ENCODE results near the gene GALNT3. TPM values are rescaled to one million over a fixed set of nuclear protein-coding genes. Genes with fewer than 3 reads are reported as not detected.

The GALNT3 gene
- total RNA-seq, 1 experiment from 2014 or later = 33.1 TPM

GRCh38 chr2:165699946-165700345 lies 94.1 kb downstream of the GALNT3 start:
- Histone ChIP-seq H3K27ac (no peak overlapping the region), H4K20me1 (ENCODE audit: insufficient read depth) (no peaks in the 10 kb centered on the region), H3K4me3 (no peak overlapping the region), H3K27me3 (ENCODE audit: insufficient read depth, low read depth) (no peaks in the 10 kb centered on the region), H3K79me2 (ENCODE audit: low read depth) (no peaks in the 10 kb centered on the region), H3K9me2 (ENCODE audit: insufficient read depth) (no peaks in the 10 kb centered on the region), H3K9me3 (ENCODE audit: insufficient read depth, low read depth) (no peaks in the 10 kb centered on the region), H3K36me3 (ENCODE audit: low read depth) (no peaks in the 10 kb centered on the region), H3K4me2 (no peak overlapping the region), H3F3A (ENCODE audit: insufficient read depth, low read depth) (no peaks in the 10 kb centered on the region), H2AFZ (no peak overlapping the region), H3K4me1 (replicated peaks; ENCODE audit: insufficient read depth) (no peaks in the 10 kb centered on the region)
- ChIA-PET CTCF (no interaction called here), POLR2A (ENCODE audit: unreplicated experiment) (no interaction called here)
- intact Hi-C loops (cut with micrococcal nuclease; ENCODE audit: unreplicated experiment) = loop anchor here (2.0 kb wide), 1 partner anchor 461 kb away; the partner anchor contains the start of gene SCN2A
- no peak for TF ChIP-seq CTCF (conservative IDR thresholded peaks at IDR 0.05)
- no peak for TF ChIP-seq EZH2 (IDR thresholded peaks at IDR 0.05; ENCODE audit: low read depth)
- DNase-seq = no peak
- no TSS peak for BruUV-seq (replicated peaks)

GRCh38 chr2:165698444-165698884 lies 95.6 kb downstream of the GALNT3 start:
- no TSS peak for BruUV-seq (replicated peaks)
- intact Hi-C loops (cut with micrococcal nuclease; ENCODE audit: unreplicated experiment) = loop anchor here (1.0 to 2.0 kb wide), 3 partner anchors 176 to 460 kb away; partner anchors contain the start of gene SCN2A
- no peak overlapping the region for H3K27ac ChIP-seq
- no peaks in the 10 kb centered on the region for H3K27me3 ChIP-seq (ENCODE audit: insufficient read depth, low read depth)
- H3K79me2 ChIP-seq (ENCODE audit: low read depth) = no peaks in the 10 kb centered on the region
- H2AFZ ChIP-seq = no peak overlapping the region
- no peaks in the 10 kb centered on the region for H3F3A ChIP-seq (ENCODE audit: insufficient read depth, low read depth)
- no peaks in the 10 kb centered on the region for H3K9me2 ChIP-seq (ENCODE audit: insufficient read depth)
- CTCF ChIA-PET = no interaction called here
- H3K36me3 ChIP-seq (ENCODE audit: low read depth) = no peaks in the 10 kb centered on the region
- TF ChIP-seq CTCF (conservative IDR thresholded peaks at IDR 0.05) = peak; percentile 44
- no peak for TF ChIP-seq EZH2 (IDR thresholded peaks at IDR 0.05; ENCODE audit: low read depth)
- H4K20me1 ChIP-seq (ENCODE audit: insufficient read depth) = no peaks in the 10 kb centered on the region
- no peak overlapping the region for H3K4me2 ChIP-seq
- DNase-seq = peak in 1 of 2 experiments; percentile 14
- H3K4me1 ChIP-seq (replicated peaks; ENCODE audit: insufficient read depth) = no peaks in the 10 kb centered on the region
- POLR2A ChIA-PET (ENCODE audit: unreplicated experiment) = no interaction called here
- no peaks in the 10 kb centered on the region for H3K9me3 ChIP-seq (ENCODE audit: insufficient read depth, low read depth)
- no peak overlapping the region for H3K4me3 ChIP-seq

GRCh38 chr2:165697748-165698443 lies 96.2 kb downstream of the GALNT3 start:
- intact Hi-C loops (cut with micrococcal nuclease; ENCODE audit: unreplicated experiment) = loop anchor here (1.0 to 2.0 kb wide), 3 partner anchors 176 to 459 kb away; partner anchors contain the start of gene SCN2A
- DNase-seq = no peak
- H3K4me1 ChIP-seq (replicated peaks; ENCODE audit: insufficient read depth) = no peaks in the 10 kb centered on the region
- H3K27me3 ChIP-seq (ENCODE audit: insufficient read depth, low read depth) = no peaks in the 10 kb centered on the region
- TF ChIP-seq EZH2 (IDR thresholded peaks at IDR 0.05; ENCODE audit: low read depth) = no peak
- TF ChIP-seq CTCF (conservative IDR thresholded peaks at IDR 0.05) = no peak
- no peaks in the 10 kb centered on the region for H3F3A ChIP-seq (ENCODE audit: insufficient read depth, low read depth)
- ChIA-PET POLR2A (ENCODE audit: unreplicated experiment) (no interaction called here), CTCF (no interaction called here)
- H3K9me2 ChIP-seq (ENCODE audit: insufficient read depth) = no peaks in the 10 kb centered on the region
- no peak overlapping the region for H3K4me2 ChIP-seq
- no peak overlapping the region for H2AFZ ChIP-seq
- H3K4me3 ChIP-seq = no peak overlapping the region
- no peaks in the 10 kb centered on the region for H3K79me2 ChIP-seq (ENCODE audit: low read depth)
- no peaks in the 10 kb centered on the region for H3K36me3 ChIP-seq (ENCODE audit: low read depth)
- BruUV-seq (replicated peaks) = no TSS peak
- H3K27ac ChIP-seq = no peak overlapping the region
- no peaks in the 10 kb centered on the region for H4K20me1 ChIP-seq (ENCODE audit: insufficient read depth)
- H3K9me3 ChIP-seq (ENCODE audit: insufficient read depth, low read depth) = no peaks in the 10 kb centered on the region

Other genes with a start within 250 kb of the GALNT3 start
- 6.3 and 9.8 TPM in 2 replicates for gene TTC21B, start 159.5 kb upstream of the GALNT3 start, total RNA-seq (2021)